ACC112 (cell line): ENCODE measurements around the gene SOX18.

ENCODE experiments used
- H2AFZ ChIP-seq: fragments of 200-600 bp; sonication (generic); one replicate; pipeline ENCODE4 v1.6.0; 2017; ENCODE audit warnings: antibody characterized with exemption, low read length; ENCODE audit not compliant: unreplicated experiment
- H3K27ac ChIP-seq: fragments of 200-600 bp; sonication (generic); 2 replicates; pipeline ENCODE4 v1.5.1; 2014; ENCODE audit warnings: low read depth, mild to moderate bottlenecking, antibody characterized with exemption, low read length, moderate library complexity
- H3K27me3 ChIP-seq: fragments of 200-600 bp; sonication (generic); 2 replicates; pipeline ENCODE4 v1.6.1; 2014; ENCODE audit warnings: mild to moderate bottlenecking, antibody characterized with exemption, low read length, moderate library complexity, mixed read lengths; ENCODE audit not compliant: insufficient read depth
- H3K36me3 ChIP-seq: fragments of 200-600 bp; sonication (generic); 2 replicates; pipeline ENCODE4 v1.6.1; 2016; ENCODE audit warnings: mild to moderate bottlenecking, antibody characterized with exemption, low read length, moderate library complexity, mixed read lengths; ENCODE audit not compliant: insufficient read depth
- H3K4me1 ChIP-seq: fragments of 200-600 bp; sonication (generic); one replicate; pipeline ENCODE4 v1.6.1; 2016; ENCODE audit warnings: low read length, mixed read lengths; ENCODE audit not compliant: insufficient read depth, unreplicated experiment, control insufficient read depth
- H3K4me3 ChIP-seq: fragments of 200-600 bp; sonication (generic); 2 replicates; pipeline ENCODE4 v1.5.1; 2014; ENCODE audit warnings: mild to moderate bottlenecking, low read depth, low read length
- H3K79me2 ChIP-seq: fragments of 200-600 bp; sonication (generic); one replicate; pipeline ENCODE4 v1.6.0; 2016; ENCODE audit warnings: low read length; ENCODE audit not compliant: control insufficient read depth, unreplicated experiment, insufficient read depth

Gene SOX18

GRCh38 chr20:64067005-64067632 lies 17.7 kb upstream of the SOX18 start:
- H3K27me3 ChIP-seq: no peaks in the 10 kb centered on the region
- peaks cover 6% of the 10 kb centered on the region for H3K79me2 ChIP-seq
- H3K27ac ChIP-seq: no peak overlapping the region
- H3K4me3 ChIP-seq: no peak overlapping the region
- H2AFZ ChIP-seq: no peak overlapping the region
- H3K36me3 ChIP-seq: no peaks in the 10 kb centered on the region
- peaks cover 31% of the 10 kb centered on the region for H3K4me1 ChIP-seq

GRCh38 chr20:64065974-64066343 lies 16.5 kb upstream of the SOX18 start:
- no peak overlapping the region for H3K27ac ChIP-seq

GRCh38 chr20:64065062-64065973 lies 15.9 kb upstream of the SOX18 start:
- Histone ChIP-seq H3K27me3 (no peaks in the 10 kb centered on the region), H3K4me1 (peaks cover 31% of the 10 kb centered on the region), H2AFZ (no peak overlapping the region), H3K4me3 (no peak overlapping the region), H3K79me2 (peaks cover 6% of the 10 kb centered on the region), H3K36me3 (no peaks in the 10 kb centered on the region), H3K27ac (no peak overlapping the region)

More at GRCh38 chr20:64065974-64066343, 16.5 kb upstream of the SOX18 start:
- Histone ChIP-seq H3K79me2 (peaks cover 6% of the 10 kb centered on the region), H3K27me3 (no peaks in the 10 kb centered on the region), H3K4me1 (peaks cover 31% of the 10 kb centered on the region), H3K4me3 (no peak overlapping the region), H3K36me3 (no peaks in the 10 kb centered on the region), H2AFZ (no peak overlapping the region)

GRCh38 chr20:64064145-64064698 lies 14.8 kb upstream of the SOX18 start:
- H3K27me3 ChIP-seq: no peaks in the 10 kb centered on the region
- no peak overlapping the region for H2AFZ ChIP-seq
- H3K4me1 ChIP-seq: peaks cover 31% of the 10 kb centered on the region
- peak overlapping the region; percentile 57 for H3K27ac ChIP-seq
- peaks cover 6% of the 10 kb centered on the region for H3K79me2 ChIP-seq
- no peaks in the 10 kb centered on the region for H3K36me3 ChIP-seq
- peak overlapping the region; percentile 84 for H3K4me3 ChIP-seq

GRCh38 chr20:64063389-64064144 lies 14.1 kb upstream of the SOX18 start:
- peak overlapping the region; percentile 59 for H2AFZ ChIP-seq
- peaks cover 36% of the 10 kb centered on the region for H3K4me1 ChIP-seq
- H3K79me2 ChIP-seq: peaks cover 6% of the 10 kb centered on the region
- no peaks in the 10 kb centered on the region for H3K36me3 ChIP-seq
- H3K27me3 ChIP-seq: no peaks in the 10 kb centered on the region
- H3K27ac ChIP-seq: peak overlapping the region; percentile 57
- peak overlapping the region; percentile 84 for H3K4me3 ChIP-seq

- Histone ChIP-seq H3K79me2 (peaks cover 6% of the 10 kb centered on the region), H3K36me3 (no peaks in the 10 kb centered on the region), H3K4me1 (peaks cover 43% of the 10 kb centered on the region), H3K4me3 (peak within 1 kb of the TSS; percentile 84), H3K27me3 (no peaks in the 10 kb centered on the region), H2AFZ (peak within 1 kb of the TSS; percentile 59), H3K27ac (peak within 1 kb of the TSS; percentile 57)
These were observed 13.4 kb upstream of the SOX18 start, which contains the start of gene TCEA2 for GRCh38 chr20:64062596-64063388. TCEA2 (plus strand) TSS chr20:64063198; CDS start chr20:64063313, 115 bp downstream.

GRCh38 chr20:64062276-64062595 lies 12.8 kb upstream of the SOX18 start:
- peak overlapping the region; percentile 34 for H2AFZ ChIP-seq
- peaks cover 43% of the 10 kb centered on the region for H3K4me1 ChIP-seq
- H3K27ac ChIP-seq: no peak overlapping the region
- H3K4me3 ChIP-seq: peak overlapping the region; percentile 84
- H3K79me2 ChIP-seq: peaks cover 6% of the 10 kb centered on the region
- no peaks in the 10 kb centered on the region for H3K36me3 ChIP-seq
- H3K27me3 ChIP-seq: no peaks in the 10 kb centered on the region

- no peak overlapping the region for H2AFZ ChIP-seq
- H3K4me3 ChIP-seq: no peak overlapping the region
- H3K27me3 ChIP-seq: no peaks in the 10 kb centered on the region
- peaks cover 33% of the 10 kb centered on the region for H3K4me1 ChIP-seq
- H3K79me2 ChIP-seq: peaks cover 5% of the 10 kb centered on the region
- no peaks in the 10 kb centered on the region for H3K36me3 ChIP-seq
- no peak overlapping the region for H3K27ac ChIP-seq
These were observed 9.1 kb upstream of the SOX18 start for GRCh38 chr20:64058536-64058935.

GRCh38 chr20:64057628-64058498 lies 8.4 kb upstream of the SOX18 start:
- H3K4me1 ChIP-seq: peaks cover 33% of the 10 kb centered on the region
- H3K27me3 ChIP-seq: no peaks in the 10 kb centered on the region
- no peak overlapping the region for H3K27ac ChIP-seq
- no peak overlapping the region for H3K4me3 ChIP-seq
- no peak overlapping the region for H2AFZ ChIP-seq
- H3K36me3 ChIP-seq: no peaks in the 10 kb centered on the region
- no peaks in the 10 kb centered on the region for H3K79me2 ChIP-seq
